K562 (cell line): Measurements from ENCODE around the gene MAP2K6. TPM values are rescaled to one million over a fixed set of nuclear protein-coding genes. Genes with fewer than 3 reads are reported as not detected.

ENCODE experiments used
- ATAC-seq: fragments of 200-7000 bp; cut with Tn5 transposase; 3 replicates; pipeline ENCODE4 v1.9.1; 2020; ENCODE audit warnings: moderate library complexity
- BruUV-seq: library from RNA; stranded (reverse); fragments of 400-500 nt; replicated peaks from 2 replicates; lab custom pipeline; 2021; lab: Mats Ljungman, UMichigan
- CTCF ChIA-PET: fragments of 300-600 bp; formaldehyde crosslinking; extraction: SDS; loops from one replicate; lab custom pipeline; 2021; ENCODE audit warnings: low intra/inter-chr PET ratio; lab: Yijun Ruan, JAX
- POLR2A ChIA-PET: fragments of 300-600, 350-650 bp; sonication (Branson Sonifier 250); formaldehyde crosslinking; extraction: SDS; loops from one replicate; lab custom pipeline; 2021; ENCODE audit warnings: antibody characterized with exemption, inconsistent platforms; lab: Yijun Ruan, JAX
- DNase-seq, 4 experiments: peaks; one replicate each; pipeline versions ENCODE4 v3.0.0 to v3.0.0-alpha.2; 2011 to 2018; ENCODE audit warnings: low spot score in 3 of 4, mixed read lengths in 3 of 4; ENCODE audit errors: extremely low read depth in 1 of 4
- FAIRE-seq: peaks from 2 replicates; lab custom pipeline; 2011; peaks lifted over from hg19 to GRCh38; lab: Jason Lieb, UNC
- H2AFZ ChIP-seq: 2 replicates; pipeline ENCODE4 v1.6.0; 2011; ENCODE audit warnings: low read depth, low read length, control low read depth, inconsistent platforms
- H3K27ac ChIP-seq: fragments of 200-600 bp; 3 replicates; pipeline ENCODE4 v1.8.0; 2011; ENCODE audit warnings: low read depth, mild to moderate bottlenecking, control low read depth, inconsistent platforms, low read length, moderate library complexity, mixed read lengths; ENCODE audit errors: extremely low read depth
- H3K27me3 ChIP-seq, 2 experiments: fragments of 300-600 bp in 1 of 2; 2 replicates in 1 of 2; 3 replicates in 1 of 2; pipeline versions ENCODE4 v1.6.0 to v1.8.0; 2011; ENCODE audit warnings: inconsistent platforms in 2 of 2, low read length in 2 of 2, mild to moderate bottlenecking in 1 of 2, mixed read lengths in 1 of 2, moderate library complexity in 1 of 2; ENCODE audit not compliant: control insufficient read depth in 2 of 2, insufficient read depth in 2 of 2
- H3K36me3 ChIP-seq: fragments of 300-600 bp; 3 replicates; pipeline ENCODE4 v1.8.0; 2011; ENCODE audit warnings: mild to moderate bottlenecking, low read length, inconsistent platforms; ENCODE audit not compliant: control insufficient read depth, insufficient read depth
- H3K4me1 ChIP-seq, 2 experiments: fragments of 200-600 bp in 1 of 2; replicated peaks in 1 of 2; 2 replicates in 1 of 2; 3 replicates in 1 of 2; pipeline versions ENCODE4 v1.5.1 to v1.8.0; 2011; ENCODE audit warnings: inconsistent platforms in 2 of 2, low read length in 2 of 2, mild to moderate bottlenecking in 1 of 2, mixed read lengths in 1 of 2, moderate library complexity in 1 of 2; ENCODE audit not compliant: control insufficient read depth in 2 of 2, insufficient read depth in 2 of 2
- H3K4me2 ChIP-seq: 2 replicates; pipeline ENCODE4 v1.6.1; 2011; ENCODE audit warnings: low read length, control low read depth, inconsistent platforms, mixed read lengths; ENCODE audit not compliant: insufficient read depth
- H3K4me3 ChIP-seq: fragments of 200-600 bp; sonication (generic), shearing (Covaris generic); 2 replicates; pipeline ENCODE4 v1.5.1; 2016; ENCODE audit warnings: control low read depth, inconsistent platforms
- H3K79me2 ChIP-seq: fragments of 200-600 bp; 3 replicates; pipeline ENCODE4 v1.8.0; 2011; ENCODE audit warnings: low read length, inconsistent platforms; ENCODE audit not compliant: control insufficient read depth, insufficient read depth
- H3K9ac ChIP-seq, 2 experiments: 2 replicates each; pipeline versions ENCODE4 v1.6.0 to v1.6.1; 2011; ENCODE audit warnings: low read depth in 2 of 2, low read length in 2 of 2, control low read depth in 1 of 2, inconsistent platforms in 1 of 2, mild to moderate bottlenecking in 1 of 2, mixed read lengths in 1 of 2; ENCODE audit not compliant: insufficient read depth in 1 of 2
- H3K9me1 ChIP-seq: one replicate; pipeline ENCODE4 v1.6.0; 2011; ENCODE audit warnings: inconsistent platforms, mild to moderate bottlenecking, low read length, moderate library complexity; ENCODE audit not compliant: control insufficient read depth, insufficient read depth
- H3K9me3 ChIP-seq: replicated peaks from 2 replicates; pipeline ENCODE4 v1.5.1; 2011; ENCODE audit warnings: low read depth, low read length, inconsistent platforms; ENCODE audit not compliant: control insufficient read depth, insufficient read depth
- H4K20me1 ChIP-seq: replicated peaks from 2 replicates; pipeline ENCODE4 v1.6.1; 2011; ENCODE audit warnings: low read length, inconsistent platforms, mixed read lengths; ENCODE audit not compliant: control insufficient read depth, insufficient read depth
- BRD4 ChIP-seq: fragments of 200-600 bp; sonication (generic); IDR thresholded peaks from 2 replicates; pipeline ENCODE4 v1.6.1; 2017; ENCODE audit warnings: inconsistent platforms
- CCNT2 ChIP-seq: IDR thresholded peaks from 2 replicates; pipeline ENCODE4 v1.6.1; 2011; ENCODE audit warnings: borderline replicate concordance, low read depth, mild to moderate bottlenecking, moderate library complexity, mixed read lengths, low read length; ENCODE audit not compliant: insufficient read length; ENCODE audit errors: extremely low read depth
- HDAC8 ChIP-seq: fragments of 450-650 bp; IDR thresholded peaks from 2 replicates; pipeline ENCODE4 v1.6.1; 2016; ENCODE audit warnings: mild to moderate bottlenecking, missing genetic modification characterization, moderate library complexity, missing compliant biosample characterization
- HNRNPH1 ChIP-seq: fragments of 200-400 bp; formaldehyde crosslinking; optimal IDR thresholded peaks from 2 replicates; pipeline ENCODE3; 2017; ENCODE audit warnings: low read depth, mild to moderate bottlenecking, low read length, moderate library complexity
- MAFK ChIP-seq: IDR thresholded peaks from 2 replicates; pipeline ENCODE4 v1.6.1; 2011; ENCODE audit warnings: low read length, improper control_type of control experiment
- MED1 ChIP-seq: sonication (generic); formaldehyde crosslinking; IDR thresholded peaks from 2 replicates; pipeline ENCODE4 v1.8.1; 2023; ENCODE audit warnings: missing genetic modification reagents, borderline replicate concordance
- PHF21A ChIP-seq: fragments of 450-650 bp; IDR thresholded peaks from 2 replicates; pipeline ENCODE4 v1.6.1; 2017; ENCODE audit warnings: low read depth, borderline replicate concordance
- SAFB2 ChIP-seq: fragments of 200-400 bp; formaldehyde crosslinking; IDR thresholded peaks from 2 replicates; pipeline ENCODE4 v1.6.1; 2018; ENCODE audit warnings: borderline replicate concordance, low read length, low read depth, moderate library complexity; ENCODE audit not compliant: severe bottlenecking
- SMAD4 ChIP-seq: fragments of 250-450 bp; sonication (Bioruptor Pico); conservative IDR thresholded peaks from 2 replicates; pipeline ENCODE4 v1.8.0; 2021; ENCODE audit warnings: inconsistent platforms, mild to moderate bottlenecking, moderate library complexity
- TAF1 ChIP-seq: IDR thresholded peaks from 2 replicates; pipeline ENCODE4 v1.6.1; 2011; ENCODE audit warnings: mild to moderate bottlenecking, low read length, moderate library complexity; ENCODE audit not compliant: insufficient read depth, control insufficient read depth, severe bottlenecking; ENCODE audit errors: extremely low read depth
- WGBS: fragments of 100-300 bp; shearing (Covaris generic); methylation state at CpG from one replicate; pipeline ENCODE4 v1.1.6; 2016; ENCODE audit warnings: low coverage, mixed read lengths; ENCODE audit not compliant: insufficient coverage; ENCODE audit errors: missing lambda C conversion rate; 5-methylcytosine and 5-hydroxymethylcytosine counted together
- in situ Hi-C: fragments of 300-500 bp; cut with MboI; formaldehyde crosslinking; loops from 4 replicates; pipeline ENCODE4 v1.15.0; 2018; ENCODE audit warnings: inconsistent platforms, mixed read lengths
- intact Hi-C: fragments of 100-400 bp; cut with micrococcal nuclease; formaldehyde crosslinking; loops from 2 replicates; pipeline ENCODE4 v1.14.2; 2022
- polyA plus RNA-seq, 8 experiments: library from polyadenylated mRNA; depleted of rRNA in 4 of 8; stranded (reverse) in 5 of 8; unstranded in 3 of 8; fragments of >200 nt; fragmentation: Nextera tagmentation in 2 of 8; fragmentation: Illumina TruSeq in 1 of 8; extraction: Ambion mirVana in 2 of 8; extraction: Trizol in 1 of 8; gene quantifications; 2 replicates each; pipeline versions ENCODE4 v1.2.1 to v1.2.3, GENCODE V29; 2011 to 2014; ENCODE audit warnings: inconsistent platforms in 1 of 8, missing spikeins in 1 of 8
- total RNA-seq, 7 experiments: library from RNA; depleted of rRNA in 6 of 7; stranded (reverse); fragments of >200 nt in 6 of 7; fragmentation: Illumina TruSeq in 2 of 7; extraction: Trizol in 2 of 7; gene quantifications; 2 replicates each; pipeline versions ENCODE4 v1.2.1 to v1.2.3, GENCODE V29; 2011 to 2021; ENCODE audit warnings: low replicate concordance in 1 of 7
- TF ChIP-seq, protein P1 (sequence below): fragments of 250-450 bp; sonication (Bioruptor Pico); IDR thresholded peaks from 2 replicates; pipeline ENCODE4 v1.4.0; 2020; ENCODE audit warnings: mild to moderate bottlenecking, moderate library complexity, borderline replicate concordance
- TF ChIP-seq, protein P2 (sequence below): fragments of 250-450 bp; sonication (Bioruptor Pico); IDR thresholded peaks from 2 replicates; pipeline ENCODE4 v1.5.0; 2021; ENCODE audit warnings: mild to moderate bottlenecking, borderline replicate concordance
- TF ChIP-seq, protein P3 (sequence below): sonication (generic); formaldehyde crosslinking; IDR thresholded peaks from 2 replicates; pipeline ENCODE4 v1.5.0; 2020; ENCODE audit warnings: missing genetic modification reagents
- TF ChIP-seq, protein P4 (sequence below): fragments of 150-350 bp; conservative IDR thresholded peaks from 2 replicates; pipeline ENCODE4 v1.6.1; 2014; ENCODE audit warnings: low read length

MAP2K6 gene
- total and polyA plus RNA-seq, 9 of the 15 experiments (the other 6 are each of a cell fraction or from before 2014, with no cell fraction given) = 0.07 to 0.13 TPM; not detected in 7

DNA sequence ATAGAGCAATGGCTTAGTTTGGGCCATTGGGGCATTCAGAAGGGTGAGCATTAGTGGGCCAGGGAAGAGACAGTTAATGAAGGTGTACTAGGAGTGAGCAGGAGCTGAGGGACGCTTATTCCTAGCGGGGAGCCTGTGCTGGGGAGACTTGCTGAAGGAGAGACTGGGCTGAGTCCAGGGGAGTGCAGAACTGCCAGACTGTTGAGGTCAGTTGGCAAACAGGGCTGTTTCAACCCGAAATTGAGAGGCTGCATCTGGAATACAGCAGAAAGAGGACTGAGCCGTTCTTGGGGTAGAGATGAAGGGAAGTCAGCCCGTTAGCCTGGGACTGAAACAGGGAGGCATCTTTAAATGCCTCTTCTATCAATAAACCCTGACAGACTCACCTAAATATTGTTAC is 33.2 kb downstream of the MAP2K6 start:
- no peak overlapping the region for H3K9ac ChIP-seq
- POLR2A ChIA-PET = no interaction called here
- peaks cover 0 to 12% of the 10 kb centered on the region in 2 experiments; a peak in 3 of 5 replicates for H3K27me3 ChIP-seq
- no peaks in the 10 kb centered on the region for H3K36me3 ChIP-seq
- no peak overlapping the region for H3K27ac ChIP-seq
- H3K9me3 ChIP-seq = no peaks in the 10 kb centered on the region
- no peak for ATAC-seq
- no peak overlapping the region for H2AFZ ChIP-seq
- intact Hi-C loops (no loop called here), in situ Hi-C loops (no loop called here)
- no peaks in the 10 kb centered on the region; the same call in 1 of the 2 replicates for H4K20me1 ChIP-seq
- FAIRE-seq = no peak
- CTCF ChIA-PET = no interaction called here
- BruUV-seq = no TSS peak
- no peak overlapping the region for H3K4me2 ChIP-seq
- H3K9me1 ChIP-seq = no peaks in the 10 kb centered on the region
- H3K79me2 ChIP-seq = no peaks in the 10 kb centered on the region
- no peak overlapping the region for H3K4me3 ChIP-seq
- WGBS = 7% methylated on average over 4 of the region's 5 CpGs
- H3K4me1 ChIP-seq = no peaks in the 10 kb centered on the region
- no peak for DNase-seq
- TF ChIP-seq HNRNPH1 (no peak), BRD4 (no peak), MED1 (no peak), SMAD4 (CRISPR knock-in tag) (no peak), MAFK (no peak), HDAC8 (tag) (no peak), TAF1 (no peak), CCNT2 (no peak), SAFB2 (no peak), PHF21A (no peak)
- TF ChIP-seq, protein P1, sequence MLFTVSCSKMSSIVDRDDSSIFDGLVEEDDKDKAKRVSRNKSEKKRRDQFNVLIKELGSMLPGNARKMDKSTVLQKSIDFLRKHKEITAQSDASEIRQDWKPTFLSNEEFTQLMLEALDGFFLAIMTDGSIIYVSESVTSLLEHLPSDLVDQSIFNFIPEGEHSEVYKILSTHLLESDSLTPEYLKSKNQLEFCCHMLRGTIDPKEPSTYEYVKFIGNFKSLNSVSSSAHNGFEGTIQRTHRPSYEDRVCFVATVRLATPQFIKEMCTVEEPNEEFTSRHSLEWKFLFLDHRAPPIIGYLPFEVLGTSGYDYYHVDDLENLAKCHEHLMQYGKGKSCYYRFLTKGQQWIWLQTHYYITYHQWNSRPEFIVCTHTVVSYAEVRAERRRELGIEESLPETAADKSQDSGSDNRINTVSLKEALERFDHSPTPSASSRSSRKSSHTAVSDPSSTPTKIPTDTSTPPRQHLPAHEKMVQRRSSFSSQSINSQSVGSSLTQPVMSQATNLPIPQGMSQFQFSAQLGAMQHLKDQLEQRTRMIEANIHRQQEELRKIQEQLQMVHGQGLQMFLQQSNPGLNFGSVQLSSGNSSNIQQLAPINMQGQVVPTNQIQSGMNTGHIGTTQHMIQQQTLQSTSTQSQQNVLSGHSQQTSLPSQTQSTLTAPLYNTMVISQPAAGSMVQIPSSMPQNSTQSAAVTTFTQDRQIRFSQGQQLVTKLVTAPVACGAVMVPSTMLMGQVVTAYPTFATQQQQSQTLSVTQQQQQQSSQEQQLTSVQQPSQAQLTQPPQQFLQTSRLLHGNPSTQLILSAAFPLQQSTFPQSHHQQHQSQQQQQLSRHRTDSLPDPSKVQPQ (CRISPR knock-in tag) = no peak
- TF ChIP-seq, protein P2, sequence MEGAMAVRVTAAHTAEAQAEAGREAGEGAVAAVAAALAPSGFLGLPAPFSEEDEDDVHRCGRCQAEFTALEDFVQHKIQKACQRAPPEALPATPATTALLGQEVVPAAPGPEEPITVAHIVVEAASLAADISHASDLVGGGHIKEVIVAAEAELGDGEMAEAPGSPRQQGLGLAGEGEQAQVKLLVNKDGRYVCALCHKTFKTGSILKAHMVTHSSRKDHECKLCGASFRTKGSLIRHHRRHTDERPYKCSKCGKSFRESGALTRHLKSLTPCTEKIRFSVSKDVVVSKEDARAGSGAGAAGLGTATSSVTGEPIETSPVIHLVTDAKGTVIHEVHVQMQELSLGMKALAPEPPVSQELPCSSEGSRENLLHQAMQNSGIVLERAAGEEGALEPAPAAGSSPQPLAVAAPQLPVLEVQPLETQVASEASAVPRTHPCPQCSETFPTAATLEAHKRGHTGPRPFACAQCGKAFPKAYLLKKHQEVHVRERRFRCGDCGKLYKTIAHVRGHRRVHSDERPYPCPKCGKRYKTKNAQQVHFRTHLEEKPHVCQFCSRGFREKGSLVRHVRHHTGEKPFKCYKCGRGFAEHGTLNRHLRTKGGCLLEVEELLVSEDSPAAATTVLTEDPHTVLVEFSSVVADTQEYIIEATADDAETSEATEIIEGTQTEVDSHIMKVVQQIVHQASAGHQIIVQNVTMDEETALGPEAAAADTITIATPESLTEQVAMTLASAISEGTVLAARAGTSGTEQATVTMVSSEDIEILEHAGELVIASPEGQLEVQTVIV (CRISPR knock-in tag) = no peak
- TF ChIP-seq, protein P3, sequence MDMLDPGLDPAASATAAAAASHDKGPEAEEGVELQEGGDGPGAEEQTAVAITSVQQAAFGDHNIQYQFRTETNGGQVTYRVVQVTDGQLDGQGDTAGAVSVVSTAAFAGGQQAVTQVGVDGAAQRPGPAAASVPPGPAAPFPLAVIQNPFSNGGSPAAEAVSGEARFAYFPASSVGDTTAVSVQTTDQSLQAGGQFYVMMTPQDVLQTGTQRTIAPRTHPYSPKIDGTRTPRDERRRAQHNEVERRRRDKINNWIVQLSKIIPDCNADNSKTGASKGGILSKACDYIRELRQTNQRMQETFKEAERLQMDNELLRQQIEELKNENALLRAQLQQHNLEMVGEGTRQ (CRISPR knock-in tag) = no peak
- TF ChIP-seq, protein P4, sequence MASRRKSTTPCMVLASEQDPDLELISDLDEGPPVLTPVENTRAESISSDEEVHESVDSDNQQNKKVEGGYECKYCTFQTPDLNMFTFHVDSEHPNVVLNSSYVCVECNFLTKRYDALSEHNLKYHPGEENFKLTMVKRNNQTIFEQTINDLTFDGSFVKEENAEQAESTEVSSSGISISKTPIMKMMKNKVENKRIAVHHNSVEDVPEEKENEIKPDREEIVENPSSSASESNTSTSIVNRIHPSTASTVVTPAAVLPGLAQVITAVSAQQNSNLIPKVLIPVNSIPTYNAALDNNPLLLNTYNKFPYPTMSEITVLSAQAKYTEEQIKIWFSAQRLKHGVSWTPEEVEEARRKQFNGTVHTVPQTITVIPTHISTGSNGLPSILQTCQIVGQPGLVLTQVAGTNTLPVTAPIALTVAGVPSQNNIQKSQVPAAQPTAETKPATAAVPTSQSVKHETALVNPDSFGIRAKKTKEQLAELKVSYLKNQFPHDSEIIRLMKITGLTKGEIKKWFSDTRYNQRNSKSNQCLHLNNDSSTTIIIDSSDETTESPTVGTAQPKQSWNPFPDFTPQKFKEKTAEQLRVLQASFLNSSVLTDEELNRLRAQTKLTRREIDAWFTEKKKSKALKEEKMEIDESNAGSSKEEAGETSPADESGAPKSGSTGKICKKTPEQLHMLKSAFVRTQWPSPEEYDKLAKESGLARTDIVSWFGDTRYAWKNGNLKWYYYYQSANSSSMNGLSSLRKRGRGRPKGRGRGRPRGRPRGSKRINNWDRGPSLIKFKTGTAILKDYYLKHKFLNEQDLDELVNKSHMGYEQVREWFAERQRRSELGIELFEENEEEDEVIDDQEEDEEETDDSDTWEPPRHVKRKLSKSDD = no peak
